Hippocampal formation (tissue), 2 donors: ENCODE data around the gene SAE1.

Experiments used
- DNase-seq, 2 donors: peaks; one replicate each; lab custom pipeline; 2025; lab: John Stamatoyannopoulos, UW

The SAE1 gene

GRCh38 chr19:47161876-47162489 lies 31.3 kb downstream of the SAE1 start:
- no peak for DNase-seq

- DNase-seq, result no peak
Measured at GRCh38 chr19:47168065-47168464, 37.4 kb downstream of the SAE1 start.

DNA sequence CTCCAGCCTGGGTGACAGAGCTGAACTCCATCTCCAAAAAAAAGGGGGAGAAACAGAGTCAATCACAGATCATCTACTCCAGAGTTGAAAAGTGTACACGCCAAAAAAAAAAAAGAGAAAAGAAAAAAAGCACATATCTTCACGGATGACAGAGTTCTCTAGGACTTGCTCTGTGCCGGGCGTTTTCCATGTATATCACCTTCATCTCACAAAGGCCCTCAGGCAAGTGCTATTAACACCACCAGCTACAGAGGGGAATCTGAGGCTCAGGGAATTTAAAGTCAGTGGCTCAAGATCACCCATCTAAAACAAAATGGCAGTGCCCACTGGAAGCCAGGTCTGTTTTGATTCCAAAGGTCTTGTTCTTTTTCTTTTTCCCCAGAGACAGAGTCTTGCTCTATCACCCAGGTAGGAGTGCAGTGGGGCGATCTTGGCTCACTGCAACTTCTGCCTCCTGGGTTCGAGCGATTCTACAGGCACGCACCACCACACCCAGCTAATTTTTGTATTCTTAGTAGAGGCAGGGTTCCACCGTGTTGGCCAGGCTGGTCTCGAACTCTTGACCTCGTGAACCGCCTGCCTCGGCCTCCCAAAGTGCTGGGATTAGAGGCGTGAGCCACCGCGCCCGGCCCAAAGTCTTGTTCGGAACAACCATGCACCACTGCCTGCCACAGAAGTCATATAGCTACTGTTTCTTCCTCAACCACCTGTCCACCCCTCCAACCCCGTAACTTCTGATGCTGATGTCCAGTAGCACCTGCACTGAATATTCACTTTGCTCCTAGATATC lies 42.2 kb downstream of the SAE1 start:
- DNase-seq, result no peak

DNA sequence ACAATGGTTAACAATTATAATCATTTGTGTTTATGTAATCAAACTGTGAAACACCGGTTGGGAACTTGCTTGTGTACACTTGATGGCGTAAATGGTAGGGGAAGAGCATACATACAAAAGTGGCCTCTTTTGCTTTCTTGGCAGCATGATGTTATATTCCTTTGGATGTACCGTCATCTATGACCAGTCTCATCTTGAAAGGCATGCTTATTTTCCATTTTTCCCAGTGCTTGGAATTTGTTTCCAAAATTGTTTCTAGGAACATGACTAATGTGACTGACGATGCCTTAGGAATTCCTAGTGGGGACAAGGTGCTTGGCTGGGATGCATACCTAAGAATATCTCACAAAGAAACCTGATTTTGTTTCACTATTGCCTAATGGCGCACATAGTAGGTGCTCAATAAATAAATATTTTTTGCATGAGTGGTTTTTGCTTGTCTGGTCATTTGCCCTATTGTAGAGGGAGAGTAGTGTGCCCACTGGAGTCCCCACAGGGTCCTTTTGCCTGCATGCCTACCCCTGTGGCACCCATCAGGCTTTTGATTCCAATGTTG lies 45.5 kb downstream of the SAE1 start:
- no peak for DNase-seq

GRCh38 chr19:47176627-47177090 lies 46.0 kb downstream of the SAE1 start:
- DNase-seq, result no peak

DNA sequence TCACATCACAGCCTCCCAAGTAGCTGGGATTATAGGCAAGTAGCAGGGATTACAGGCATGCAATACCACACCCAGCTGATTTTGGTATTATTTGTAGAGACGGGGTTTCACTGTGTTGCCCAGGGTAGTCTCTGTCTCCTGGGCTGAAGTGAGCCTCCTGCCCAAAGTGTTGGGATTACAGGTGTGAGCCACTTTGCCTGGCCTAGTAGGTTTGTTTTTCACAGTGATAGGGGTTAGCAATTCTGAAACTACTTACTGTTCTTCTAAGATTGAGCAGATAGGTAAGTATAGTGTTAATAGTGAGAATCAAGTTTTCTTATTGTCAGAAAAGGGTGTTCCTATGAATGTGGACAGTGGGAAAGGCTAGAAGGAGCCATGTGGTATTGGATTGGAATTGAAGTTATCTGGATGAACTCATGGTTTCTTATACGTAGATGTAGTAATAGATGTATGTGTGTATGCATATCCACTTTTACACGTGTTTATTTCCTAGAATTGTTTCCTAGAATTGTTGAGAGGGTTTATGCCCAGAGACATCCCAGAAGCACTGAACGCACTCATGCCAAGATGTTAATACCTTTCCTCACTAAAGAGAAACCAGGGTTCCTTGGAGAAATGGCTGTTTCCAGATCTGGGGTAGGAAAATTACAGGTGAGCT lies 49.1 kb downstream of the SAE1 start:
- DNase-seq, result no peak

DNA sequence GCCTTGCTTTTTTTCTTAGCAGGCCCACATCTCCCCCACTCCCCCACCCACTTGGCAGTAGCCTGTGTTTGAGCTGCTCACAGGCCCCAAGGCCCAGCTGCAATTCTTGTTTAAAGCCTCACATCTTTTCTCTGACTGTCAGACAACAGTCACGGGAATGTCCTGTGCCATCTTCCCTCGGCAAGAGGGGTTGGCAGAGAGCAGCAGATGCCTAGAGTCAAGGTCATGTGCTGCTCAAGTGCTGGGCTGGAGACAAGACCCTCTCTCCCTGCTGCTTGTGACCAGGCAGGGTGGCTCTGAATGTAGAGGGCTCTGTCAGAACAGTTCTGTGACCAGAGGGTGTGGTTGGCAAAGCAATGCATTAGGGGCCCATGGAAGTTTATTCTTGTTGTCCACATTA lies 53.0 kb downstream of the SAE1 start:
- no peak for DNase-seq

- no peak for DNase-seq
Measured at GRCh38 chr19:47186446-47187334, 56.1 kb downstream of the SAE1 start.

- no peak for DNase-seq
Measured at GRCh38 chr19:47187335-47187655, 56.7 kb downstream of the SAE1 start.

GRCh38 chr19:47187797-47188196 lies 57.2 kb downstream of the SAE1 start:
- DNase-seq, result no peak

DNA sequence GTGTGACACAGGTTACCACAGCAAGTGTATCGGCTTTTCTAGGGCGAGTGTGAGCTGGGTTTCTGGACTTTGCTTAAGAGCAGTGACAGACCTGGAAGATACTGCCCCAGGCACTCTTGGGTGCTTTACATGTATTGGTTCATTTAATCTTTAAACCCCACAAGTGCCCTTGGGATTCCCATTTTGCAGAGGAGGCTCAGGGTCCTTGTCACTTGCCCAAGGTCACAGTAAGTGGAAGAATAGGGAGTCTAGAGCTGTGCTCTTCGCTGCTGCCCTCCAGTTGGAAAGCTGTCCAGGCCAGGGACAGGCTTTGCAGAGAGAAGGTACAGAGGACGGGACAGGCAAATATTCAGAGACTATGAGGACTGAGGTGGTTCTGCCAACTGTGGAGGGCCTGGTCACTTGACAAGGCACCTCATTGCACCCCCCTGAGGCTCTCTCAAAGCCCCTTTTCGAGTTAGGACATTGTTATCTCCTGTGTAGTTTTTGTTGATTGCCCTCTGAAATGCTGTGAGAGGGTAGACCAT lies 57.9 kb downstream of the SAE1 start:
- DNase-seq, result no peak

- peak; percentile 10 to 14 for DNase-seq
Measured at GRCh38 chr19:47190167-47190727, 59.6 kb downstream of the SAE1 start.

DNA sequence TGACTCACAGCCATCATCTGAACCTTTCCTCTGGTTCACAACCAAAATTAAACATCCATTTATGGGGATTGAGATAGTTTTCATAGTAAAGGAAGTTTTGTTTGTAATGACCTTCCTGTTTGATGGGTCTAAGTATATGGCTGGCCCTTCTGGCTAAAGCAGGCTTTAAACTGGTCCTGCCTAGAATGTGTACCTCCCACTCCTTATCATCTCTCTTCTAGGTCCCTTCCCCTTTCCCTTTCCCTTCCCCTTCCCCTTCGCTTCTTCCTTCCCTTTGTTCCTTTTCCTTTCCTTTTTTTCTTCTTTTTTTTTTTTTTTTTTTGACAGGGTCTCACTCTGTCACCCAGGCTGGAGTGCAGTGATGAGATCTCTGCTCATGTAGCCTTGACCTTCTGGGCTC lies 64.8 kb downstream of the SAE1 start:
- no peak for DNase-seq

GRCh38 chr19:47197141-47197540 lies 66.5 kb downstream of the SAE1 start:
- no peak for DNase-seq

DNA sequence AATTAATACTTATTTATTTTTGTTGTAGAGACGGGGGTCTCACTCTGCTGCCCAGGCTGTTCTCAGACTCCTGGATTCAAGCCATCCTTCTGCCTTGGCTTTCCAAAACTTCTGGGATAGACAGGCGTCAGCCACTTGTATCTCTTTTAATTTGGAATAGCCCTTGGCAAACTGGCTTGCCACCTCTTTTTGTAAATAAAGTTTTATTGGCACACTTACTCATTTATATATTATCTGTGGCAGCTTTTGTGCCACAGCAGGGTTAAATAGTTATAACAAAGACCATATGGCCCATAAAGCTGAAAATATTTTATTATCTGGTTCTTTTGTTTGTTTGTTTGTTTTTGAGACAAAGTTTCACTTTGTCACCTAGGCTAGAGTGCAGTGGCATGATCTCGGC lies 69.9 kb downstream of the SAE1 start:
- no peak for DNase-seq

DNA sequence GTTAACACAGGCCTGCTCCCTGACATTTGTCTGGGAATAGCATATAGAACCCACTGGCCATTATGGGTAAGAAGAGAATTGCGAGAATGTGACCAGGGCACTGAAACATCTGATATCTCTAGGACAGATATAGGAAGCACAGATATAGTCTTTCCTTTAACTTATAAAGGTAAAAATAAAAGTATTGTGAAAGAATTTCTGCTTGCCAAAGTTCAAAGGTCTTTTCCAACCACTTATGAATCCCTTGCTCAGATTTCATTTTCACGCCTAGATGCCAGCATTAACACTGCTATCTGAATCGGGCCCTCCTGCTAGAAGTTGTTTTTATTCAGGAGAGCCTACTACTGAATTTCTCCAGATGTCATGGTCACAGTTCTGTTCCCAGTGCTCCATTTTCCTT lies 72.6 kb downstream of the SAE1 start:
- no peak for DNase-seq

GRCh38 chr19:47209319-47210179 lies 78.9 kb downstream of the SAE1 start:
- no peak for DNase-seq

- DNase-seq, result no peak
Measured at GRCh38 chr19:47210180-47210490, 79.5 kb downstream of the SAE1 start.

DNA sequence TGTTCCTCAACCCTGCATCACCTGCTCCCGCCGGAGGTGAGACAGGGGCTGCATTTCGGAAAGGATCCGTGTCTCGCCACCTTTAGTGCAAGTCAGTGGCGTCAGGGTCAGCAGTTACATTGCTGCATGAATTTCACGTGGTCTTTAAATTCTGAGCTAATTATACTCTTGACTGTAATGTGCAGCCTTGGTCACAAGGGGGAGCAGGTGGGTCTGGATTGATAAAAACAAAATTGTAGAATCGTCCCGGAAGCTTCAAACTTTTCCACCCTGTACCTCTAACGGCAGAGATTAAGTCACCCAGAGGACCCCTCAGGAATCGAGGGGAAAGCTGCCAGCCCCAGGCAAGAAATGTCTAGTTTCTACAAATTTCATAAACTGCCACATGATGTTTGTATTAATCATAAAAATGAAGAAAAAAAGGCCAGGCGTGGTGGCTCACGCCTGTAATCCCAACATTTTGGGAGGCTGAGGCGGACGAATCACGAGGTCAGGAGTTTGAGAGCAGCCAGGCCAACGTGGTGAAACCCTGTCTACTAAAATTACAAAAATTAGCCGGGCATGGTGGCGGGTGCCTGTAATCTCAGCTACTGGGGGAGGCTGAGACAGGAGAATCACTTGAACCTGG lies 80.2 kb downstream of the SAE1 start:
- DNase-seq, result peak; percentile 12 to 16

DNA sequence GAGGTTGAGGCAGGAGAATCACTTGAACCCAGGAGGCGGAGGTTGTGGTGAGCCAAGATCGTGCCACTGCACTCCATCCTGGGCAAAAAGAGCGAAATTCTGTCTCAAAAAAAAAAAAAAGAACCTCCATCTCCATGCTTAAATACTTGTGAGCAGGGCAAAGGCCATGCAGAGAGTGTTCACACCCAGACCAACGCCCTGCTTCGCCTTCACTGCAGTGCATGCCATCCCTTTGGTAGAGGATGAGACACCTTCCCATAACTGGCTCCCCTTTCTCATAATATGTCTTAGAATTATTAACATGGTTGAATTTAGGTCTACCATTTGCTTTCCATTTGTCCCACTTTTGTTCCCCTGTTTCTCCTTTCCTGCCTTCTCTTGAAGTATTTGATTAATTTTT lies 84.9 kb downstream of the SAE1 start:
- DNase-seq, result no peak
